ENCODE data around the gene PGM1. TPM values are rescaled to one million over a fixed set of nuclear protein-coding genes. Genes with fewer than 3 reads are reported as not detected.

The PGM1 gene
- total RNA-seq, 2 donors from 2014 or later = 150 to 180 TPM

DNA sequence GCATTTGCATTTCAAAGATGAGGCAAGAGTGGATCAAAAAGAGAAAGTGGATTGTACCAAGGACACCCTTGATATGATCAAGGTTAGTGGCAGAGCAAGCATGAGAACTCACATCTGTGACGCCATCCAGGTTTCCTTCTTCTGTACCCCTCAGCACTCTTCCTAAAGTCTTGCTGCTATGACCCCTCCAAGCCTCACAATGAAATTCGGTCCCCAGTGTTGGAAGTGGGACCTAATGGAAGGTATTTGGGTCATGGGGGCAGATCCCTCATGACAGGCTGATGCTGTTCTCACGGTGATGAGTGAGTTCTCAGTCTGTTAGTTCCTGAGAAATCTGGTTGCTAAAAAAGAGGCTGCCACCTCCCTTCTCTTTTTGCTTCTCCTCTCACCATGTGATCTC is 86.4 kb downstream of the PGM1 start:
- intact Hi-C loops (cut with DNase I) = loop anchor here in 1 of 2 donors (10.0 kb wide), 1 partner anchor 565 kb away; no protein-coding TSS in a partner anchor
- ATAC-seq = no peak
- DNase-seq = no peak

DNA sequence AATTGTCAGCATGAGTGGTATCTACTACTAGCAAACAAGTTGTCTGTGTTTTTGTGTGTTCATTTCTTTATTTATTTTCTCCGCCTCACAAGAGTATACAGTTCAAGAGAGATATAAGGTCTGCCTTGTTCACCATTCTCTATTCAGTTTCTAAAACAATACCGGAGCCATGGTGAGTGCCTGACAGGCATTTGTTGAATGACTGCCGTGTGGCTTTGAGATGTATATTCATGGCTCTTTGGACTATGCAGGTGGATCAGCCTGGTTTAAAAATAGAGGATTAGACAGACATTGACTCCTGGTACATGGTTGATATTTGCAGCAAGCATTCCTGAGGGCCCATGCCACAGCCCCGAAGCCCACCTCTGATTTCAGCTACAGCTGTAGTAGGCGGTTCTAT is 89.7 kb downstream of the PGM1 start:
- DNase-seq (no peak), ATAC-seq (no peak)
- intact Hi-C loops (cut with DNase I) = no loop called here

DNA sequence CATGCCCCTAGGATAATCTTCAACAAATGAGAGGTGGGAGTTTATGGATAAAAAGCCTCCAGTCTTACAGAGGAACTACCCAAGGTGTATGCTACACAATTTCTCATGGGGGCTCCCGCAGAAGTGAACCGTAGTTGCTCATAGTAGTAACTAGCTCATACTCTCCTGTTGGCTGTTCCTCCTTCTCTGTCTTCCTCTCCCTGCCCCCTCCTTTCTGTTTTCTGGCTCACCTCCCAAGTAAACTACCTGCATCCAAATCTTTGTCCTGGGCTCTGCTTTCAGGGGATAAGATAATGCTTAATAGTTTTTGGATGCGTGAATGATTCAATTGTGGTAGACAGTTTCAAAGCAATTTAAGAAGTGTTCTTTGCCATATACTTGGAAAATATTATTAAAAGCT is 90.5 kb downstream of the PGM1 start:
- ATAC-seq = peak in 1 of 2 donors; percentile 46
- intact Hi-C loops (cut with DNase I) = no loop called here

DNA sequence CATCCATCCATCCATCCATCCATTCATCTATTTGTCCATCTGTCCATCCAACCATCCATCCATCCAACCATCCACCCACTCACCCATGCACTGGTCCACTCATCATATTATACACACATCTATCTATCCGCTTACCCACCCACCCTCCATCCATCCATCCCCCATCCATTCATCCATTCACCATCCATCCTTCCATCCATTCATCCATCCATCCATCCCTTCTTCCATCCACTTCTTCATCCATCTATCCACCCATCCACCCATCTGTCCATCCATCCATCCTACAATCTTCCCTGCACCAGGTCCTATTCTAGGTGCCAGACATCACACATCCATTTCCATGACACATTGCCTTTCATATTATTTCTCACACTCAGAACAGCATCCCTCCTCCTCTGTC is 93.5 kb downstream of the PGM1 start:
- DNase-seq = no peak
- ATAC-seq = no peak
- intact Hi-C loops (cut with DNase I) = no loop called here

More for the DNA sequence above, 90.5 kb downstream of the PGM1 start:
- DNase-seq = no peak

DNA sequence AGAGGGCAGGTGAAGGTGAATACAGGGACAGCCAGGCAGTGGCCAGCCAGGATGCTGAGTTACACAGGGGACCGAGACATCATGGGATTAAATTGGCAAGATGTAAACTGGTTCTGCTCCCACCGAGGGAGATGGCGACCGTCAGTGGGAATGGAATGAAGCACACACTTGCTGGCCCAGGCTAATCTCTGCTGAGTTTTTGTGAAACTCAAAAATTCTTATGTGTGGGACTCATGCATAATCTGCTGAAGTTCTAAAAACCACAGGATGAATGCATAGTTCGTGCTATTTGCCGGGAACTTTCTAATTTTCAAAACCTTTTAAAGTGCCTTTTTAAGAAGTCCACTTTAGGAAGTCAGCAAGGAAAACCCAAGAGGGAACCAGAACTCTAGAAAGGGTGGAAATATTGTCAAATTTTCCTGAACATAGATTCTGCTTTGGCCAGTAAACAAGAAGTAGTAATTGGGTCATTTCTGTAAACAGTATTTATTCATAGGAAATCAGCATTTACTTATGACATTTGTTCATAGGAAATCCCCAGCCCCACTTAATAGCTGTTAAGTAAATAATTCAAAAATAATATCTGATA is 95.2 kb downstream of the PGM1 start:
- DNase-seq (no peak), ATAC-seq (no peak)
- intact Hi-C loops (cut with DNase I) = no loop called here

DNA sequence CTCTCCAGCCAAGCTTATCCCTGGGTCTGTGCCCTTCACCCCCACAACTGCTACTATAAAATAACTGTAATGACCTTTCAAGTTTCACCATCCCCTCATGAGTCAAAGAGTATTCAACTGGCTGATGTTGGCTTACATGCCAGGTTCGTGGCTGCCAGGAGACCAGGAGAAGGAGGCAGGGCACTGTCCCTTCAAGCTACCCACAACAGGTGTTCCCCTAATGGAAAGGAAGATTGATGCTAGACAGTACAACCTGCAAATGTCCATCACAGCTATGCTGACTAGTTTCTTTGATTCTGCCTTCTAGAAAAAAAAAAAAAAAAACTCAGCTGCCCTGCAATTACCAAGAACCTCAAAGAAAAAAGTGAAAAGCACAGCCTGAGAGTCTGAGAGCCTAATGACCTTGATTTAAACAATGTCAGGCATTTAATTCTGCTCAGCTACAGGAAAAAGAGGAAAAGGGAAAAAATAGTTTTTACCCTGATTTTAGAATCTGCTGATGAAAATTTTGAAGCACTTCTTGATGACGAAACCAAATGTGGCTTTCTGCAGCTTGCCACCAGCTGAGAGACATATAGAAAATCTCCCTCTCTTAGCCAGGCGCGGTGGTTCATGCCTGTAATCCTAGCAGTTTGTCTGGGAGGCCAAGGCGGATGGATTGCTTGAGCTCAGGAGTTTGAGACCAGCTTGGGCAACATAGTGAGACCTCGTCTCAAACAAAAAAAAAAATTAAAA is 97.9 kb downstream of the PGM1 start:
- no peak for DNase-seq
- intact Hi-C loops (cut with DNase I) = loop anchor here (5.0 to 10.0 kb wide), 5 partner anchors 81 to 551 kb away; partner anchors contain the start of gene ROR1 (in 1 of the 2)
- ATAC-seq = no peak

DNA sequence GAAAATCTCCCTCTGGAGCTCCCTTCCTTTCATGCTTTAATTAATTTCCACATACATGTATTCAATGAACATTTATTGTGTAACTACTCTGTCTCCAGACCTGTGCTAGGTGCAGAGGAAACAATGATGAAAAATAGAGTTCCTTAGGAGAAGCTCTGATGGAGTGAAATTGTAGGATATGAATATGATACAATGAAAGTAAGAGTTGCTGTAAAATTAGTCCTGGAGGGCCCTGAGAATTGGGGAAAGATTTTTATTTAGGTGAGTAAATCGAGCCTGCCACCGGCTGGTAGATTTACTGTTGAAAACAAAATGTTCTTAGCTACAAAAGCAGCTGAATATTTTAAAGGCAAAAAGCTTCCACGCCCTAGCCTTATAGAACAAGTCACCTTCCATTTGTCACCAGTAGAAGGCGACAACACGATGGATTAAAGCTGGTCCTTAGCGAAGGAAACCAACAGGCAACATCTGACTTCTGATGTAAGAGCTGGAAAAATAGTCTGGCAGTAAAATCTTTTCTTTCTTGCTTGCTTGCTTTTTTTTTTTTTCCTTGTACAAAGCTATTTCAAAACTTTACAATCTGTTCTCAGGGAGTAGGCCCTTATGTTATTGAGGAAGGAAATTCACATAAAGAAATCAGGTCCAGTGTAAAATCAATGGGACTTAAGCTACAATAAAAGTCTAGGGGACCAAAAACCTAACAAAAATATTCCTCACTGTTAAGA is 98.7 kb downstream of the PGM1 start:
- peak; percentile 37 for DNase-seq
- ATAC-seq = peak; percentile 83 to 90
- intact Hi-C loops (cut with DNase I) = loop anchor here (5.0 to 10.0 kb wide), 5 partner anchors 80 to 550 kb away; partner anchors contain the start of gene ROR1 (in 1 of the 2)

DNA sequence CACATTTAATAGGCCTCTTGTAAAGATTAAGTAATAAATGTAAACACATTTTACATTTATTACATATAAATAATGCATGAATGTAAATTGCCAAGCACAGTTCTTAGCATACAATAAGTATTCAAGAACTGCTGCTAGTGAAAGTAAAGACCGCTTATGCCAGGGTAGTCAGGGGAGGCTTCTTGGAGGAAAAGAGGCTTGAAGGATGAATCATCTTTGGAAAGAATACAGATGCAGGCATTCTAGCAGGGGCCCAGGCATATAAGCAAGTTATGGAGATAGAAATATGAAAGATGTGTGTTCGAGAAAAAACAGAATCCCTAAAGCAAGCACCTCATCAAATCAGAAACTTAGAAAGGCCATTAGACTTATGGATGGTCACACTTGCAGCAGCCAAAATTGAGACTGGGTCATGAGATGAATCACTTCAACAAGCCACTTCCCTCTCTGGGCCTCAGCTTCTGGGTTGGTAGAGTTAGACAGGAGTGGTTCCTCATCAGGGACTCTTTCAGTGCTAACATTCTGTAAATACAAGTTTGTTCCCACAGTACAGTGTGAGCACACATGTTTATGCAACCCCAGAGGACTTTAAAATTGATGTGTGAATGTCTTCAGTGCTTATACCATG is 100.8 kb downstream of the PGM1 start:
- DNase-seq (no peak), ATAC-seq (no peak)
- intact Hi-C loops (cut with DNase I) = loop anchor here (5.0 to 10.0 kb wide), 5 partner anchors 78 to 548 kb away; partner anchors contain the start of gene ROR1 (in 1 of the 2)

DNA sequence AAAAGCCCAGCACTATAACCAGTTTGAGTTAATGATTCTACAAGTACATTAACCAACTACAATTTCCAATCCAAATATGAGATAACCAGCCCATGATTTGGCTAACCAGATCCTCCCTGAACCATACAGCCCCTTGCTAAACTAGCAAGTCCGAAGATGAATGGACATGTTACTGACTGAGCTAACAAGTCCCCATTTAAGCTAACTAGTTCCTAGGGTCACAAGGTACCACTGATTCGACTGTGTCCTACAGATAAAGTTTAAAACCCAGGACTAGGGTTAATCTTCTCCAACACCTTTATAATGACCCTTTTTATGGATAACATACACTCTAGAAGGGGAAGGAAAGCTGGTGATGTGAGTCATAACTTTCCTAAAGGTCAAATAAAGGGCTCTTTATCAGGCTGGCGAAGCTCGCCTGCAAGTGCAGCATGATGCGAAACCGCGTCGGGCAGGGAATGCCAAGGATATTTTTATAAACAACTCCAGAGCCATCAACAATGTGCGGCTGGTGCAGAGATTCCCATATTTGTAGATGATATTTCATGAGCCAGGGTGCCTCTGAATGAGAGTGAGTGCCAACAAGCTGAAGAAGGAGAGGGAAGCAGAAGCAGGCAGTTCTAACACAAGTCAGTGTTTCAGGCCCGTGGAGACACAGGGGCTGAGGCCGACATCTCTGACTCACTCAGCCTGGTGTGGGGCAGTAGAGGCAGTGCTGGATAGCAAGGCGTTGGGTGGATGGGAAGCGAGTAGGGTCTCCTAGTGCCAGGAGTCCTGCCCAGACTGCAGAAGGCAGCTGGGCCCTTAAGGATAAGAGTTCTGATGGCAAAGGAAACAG is 105.0 kb downstream of the PGM1 start:
- peak; percentile 71 for DNase-seq
- ATAC-seq = peak; percentile 87 to 90
- intact Hi-C loops (cut with DNase I) = loop anchor here (5.0 to 10.0 kb wide), 3 partner anchors 217 to 437 kb away; no protein-coding TSS in a partner anchor

DNA sequence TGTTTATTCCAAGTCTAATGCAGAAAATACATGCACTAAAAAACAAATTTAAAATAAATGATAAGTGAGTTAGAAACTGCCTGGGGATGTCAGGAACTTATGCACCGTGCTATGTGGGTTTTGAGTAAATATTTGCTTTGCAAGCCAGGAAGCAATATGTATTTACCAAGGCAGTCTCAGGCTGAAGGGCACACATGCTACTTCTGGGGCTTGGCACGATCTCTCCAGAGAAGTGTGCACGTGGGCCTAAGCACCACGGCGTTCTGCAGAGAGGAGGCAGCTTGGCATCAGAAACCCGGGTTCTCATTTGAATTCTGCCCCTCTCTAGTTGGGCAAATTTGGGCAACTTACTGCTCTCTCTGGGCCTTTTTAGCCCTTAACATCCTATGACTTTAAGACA is 108.0 kb downstream of the PGM1 start:
- intact Hi-C loops (cut with DNase I) = no loop called here
- DNase-seq = no peak
- ATAC-seq = no peak

DNA sequence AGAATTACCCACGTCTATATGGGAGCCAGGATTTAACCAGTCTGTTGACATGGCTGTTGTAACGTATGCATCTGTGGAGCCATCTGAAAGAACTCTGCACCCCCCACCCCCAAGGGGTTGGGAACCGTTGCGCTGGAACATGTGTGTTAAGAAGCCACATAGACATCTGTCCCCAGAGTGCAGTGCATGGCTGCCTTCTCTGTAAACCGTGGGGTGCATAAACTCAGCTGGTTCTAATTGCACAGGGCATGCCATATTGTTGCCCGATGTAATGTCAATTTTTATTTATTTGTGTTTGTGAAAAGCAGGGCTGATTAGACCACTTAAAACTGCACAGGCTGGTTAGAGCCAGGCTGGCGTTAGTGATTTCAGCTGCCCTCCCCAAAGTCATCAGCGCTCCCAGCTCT is 110.5 kb downstream of the PGM1 start:
- DNase-seq = no peak
- ATAC-seq = no peak
- intact Hi-C loops (cut with DNase I) = no loop called here

DNA sequence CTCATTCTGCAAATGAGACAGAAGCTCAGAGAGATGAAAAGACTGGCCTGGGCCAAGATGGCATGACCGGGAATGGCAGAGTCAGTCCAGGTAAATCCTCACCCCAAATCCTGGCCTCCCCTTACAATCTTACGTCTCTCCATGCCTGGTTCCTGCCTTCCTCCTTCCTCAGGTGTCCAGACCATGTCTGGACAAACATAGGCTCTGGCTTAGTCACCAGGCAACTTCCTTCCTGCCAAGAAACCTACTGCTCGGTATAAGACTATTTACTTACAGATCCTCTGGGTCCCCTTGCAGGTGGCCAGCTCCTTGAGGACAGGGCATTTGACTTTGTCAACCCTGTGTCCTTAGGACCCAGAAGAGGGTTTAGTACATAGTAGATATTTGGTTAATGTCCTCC is 111.2 kb downstream of the PGM1 start:
- DNase-seq (no peak), ATAC-seq (no peak)
- intact Hi-C loops (cut with DNase I) = no loop called here

DNA sequence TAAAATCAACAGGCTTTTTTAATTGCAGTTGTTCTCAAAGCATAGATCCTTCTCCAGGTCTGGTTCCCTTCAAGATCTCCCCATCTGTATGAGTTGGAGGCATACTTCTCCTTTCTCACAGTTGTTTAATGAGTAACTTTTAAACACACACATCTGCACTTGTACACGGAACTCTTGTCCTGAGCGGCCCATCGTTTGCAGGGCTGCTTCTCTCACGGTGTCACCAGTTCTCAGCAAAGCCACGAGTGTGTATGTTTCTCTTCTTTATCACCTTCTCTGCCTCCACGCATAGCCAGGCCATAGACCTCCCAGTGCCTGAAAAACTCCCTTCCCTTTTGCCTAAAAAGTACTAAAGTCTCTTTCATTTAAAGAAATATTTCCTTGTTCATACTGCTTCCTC is 111.9 kb downstream of the PGM1 start:
- no peak for DNase-seq
- ATAC-seq = no peak
- intact Hi-C loops (cut with DNase I) = no loop called here

DNA sequence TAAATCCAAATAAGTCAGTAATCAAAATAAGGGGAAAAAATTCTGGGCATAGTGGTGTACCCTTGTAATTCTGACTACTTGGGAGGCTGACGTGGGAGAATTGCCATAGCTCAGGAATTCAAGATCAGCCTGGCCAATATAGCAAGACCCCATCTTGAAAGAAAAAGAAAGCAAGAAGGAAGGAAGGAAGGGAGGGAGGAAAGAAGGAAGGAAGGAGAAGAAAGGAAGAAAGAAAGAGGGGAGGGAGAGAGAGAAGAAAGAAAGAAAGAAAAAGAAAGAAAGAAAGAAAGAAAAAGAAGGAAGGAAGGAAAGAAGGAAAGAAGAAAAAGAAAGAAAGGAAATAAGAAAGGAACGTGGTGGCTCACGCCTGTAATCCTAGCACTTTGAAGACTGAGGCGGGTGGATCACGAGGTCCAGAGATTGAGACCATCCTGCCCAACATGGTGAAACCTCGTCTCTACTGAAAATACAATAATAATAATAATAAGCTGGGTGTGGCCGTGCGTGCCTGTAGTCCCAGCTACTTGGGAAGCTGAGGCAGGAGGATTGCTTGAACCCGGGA is 116.1 kb downstream of the PGM1 start:
- DNase-seq = no peak
- ATAC-seq = no peak
- intact Hi-C loops (cut with DNase I) = no loop called here

Measured in left cardiac atrium (tissue), 4 donors.